ENCODE results near the gene A1BG.
"Not testable (repeated sequence)": the region's sequence is repeated elsewhere in the genome, so short reads cannot be mapped to it uniquely, and the experiment has no call there.

The A1BG gene

DNA sequence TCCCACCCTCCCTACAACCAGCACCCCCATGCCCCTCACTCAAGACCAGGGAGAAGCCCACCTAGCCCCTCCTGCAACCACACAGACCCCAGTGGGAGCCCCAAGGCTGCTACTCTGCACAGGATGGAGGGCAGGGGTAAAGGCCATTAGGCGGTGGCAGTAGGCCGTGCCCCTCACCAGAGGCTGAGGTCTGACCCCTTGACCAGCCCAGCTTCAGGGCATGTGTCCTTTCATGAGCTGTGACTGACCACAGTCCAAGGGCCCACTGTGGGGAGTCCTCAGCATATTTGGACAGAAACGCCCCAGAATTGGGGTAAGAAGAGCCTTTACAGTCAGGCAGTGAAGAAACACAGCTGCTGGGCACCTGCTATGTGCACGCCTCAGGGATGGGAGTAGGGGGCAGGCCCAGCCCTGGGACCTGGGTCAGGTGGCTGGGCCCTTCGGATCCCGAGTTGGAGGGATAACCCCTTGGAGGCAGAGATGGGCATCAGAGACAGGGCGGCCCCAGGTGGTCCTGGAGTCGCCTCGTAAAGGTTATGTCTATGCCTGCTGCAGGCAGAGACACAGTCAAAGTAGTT lies 32.1 kb upstream of the A1BG start:
- TF ChIP-seq, protein P1, sequence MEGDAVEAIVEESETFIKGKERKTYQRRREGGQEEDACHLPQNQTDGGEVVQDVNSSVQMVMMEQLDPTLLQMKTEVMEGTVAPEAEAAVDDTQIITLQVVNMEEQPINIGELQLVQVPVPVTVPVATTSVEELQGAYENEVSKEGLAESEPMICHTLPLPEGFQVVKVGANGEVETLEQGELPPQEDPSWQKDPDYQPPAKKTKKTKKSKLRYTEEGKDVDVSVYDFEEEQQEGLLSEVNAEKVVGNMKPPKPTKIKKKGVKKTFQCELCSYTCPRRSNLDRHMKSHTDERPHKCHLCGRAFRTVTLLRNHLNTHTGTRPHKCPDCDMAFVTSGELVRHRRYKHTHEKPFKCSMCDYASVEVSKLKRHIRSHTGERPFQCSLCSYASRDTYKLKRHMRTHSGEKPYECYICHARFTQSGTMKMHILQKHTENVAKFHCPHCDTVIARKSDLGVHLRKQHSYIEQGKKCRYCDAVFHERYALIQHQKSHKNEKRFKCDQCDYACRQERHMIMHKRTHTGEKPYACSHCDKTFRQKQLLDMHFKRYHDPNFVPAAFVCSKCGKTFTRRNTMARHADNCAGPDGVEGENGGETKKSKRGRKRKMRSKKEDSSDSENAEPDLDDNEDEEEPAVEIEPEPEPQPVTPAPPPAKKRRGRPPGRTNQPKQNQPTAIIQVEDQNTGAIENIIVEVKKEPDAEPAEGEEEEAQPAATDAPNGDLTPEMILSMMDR (conservative IDR thresholded peaks at IDR 0.05; ENCODE audit: control insufficient read depth, insufficient read depth, low read depth, low read length), result no peak
- no peak for DNase-seq (ENCODE audit: low read depth)
- H3K4me3 ChIP-seq (ENCODE audit: control insufficient read depth, low read depth, low read length), result no peak overlapping the region

DNA sequence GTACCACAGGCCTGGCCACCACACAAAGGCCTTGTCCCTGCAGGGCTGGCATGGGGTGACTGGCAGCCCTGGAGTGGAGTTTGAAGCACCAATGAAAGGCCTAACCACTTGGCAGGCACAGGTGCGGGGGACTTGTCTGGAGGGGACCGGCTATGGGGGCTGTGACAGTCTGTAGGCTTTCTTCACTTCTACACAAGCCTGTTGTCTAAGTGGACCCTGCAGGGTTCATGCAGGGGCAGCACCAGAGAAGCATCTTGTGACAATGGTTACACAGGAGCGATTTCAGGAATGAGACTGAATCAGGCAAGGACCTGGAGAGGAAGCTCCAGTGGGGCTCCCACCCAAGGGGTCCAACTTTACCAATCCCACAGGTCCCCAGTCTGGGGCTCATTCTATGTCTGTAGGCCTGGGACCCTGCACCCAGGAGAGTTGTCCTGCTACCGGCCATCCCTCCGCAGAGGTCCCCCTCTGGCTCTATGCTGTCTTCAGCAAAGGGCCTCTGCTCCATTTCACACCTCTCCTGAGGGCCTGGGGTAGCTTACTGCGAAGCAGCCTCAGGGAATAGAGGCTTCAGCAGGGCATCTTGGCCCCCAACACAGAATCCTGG lies 29.8 kb upstream of the A1BG start:
- no peak overlapping the region for H3K4me3 ChIP-seq (ENCODE audit: control insufficient read depth, low read depth, low read length)
- TF ChIP-seq, protein P1 (conservative IDR thresholded peaks at IDR 0.05; ENCODE audit: control insufficient read depth, insufficient read depth, low read depth, low read length), result no peak
- no peak for DNase-seq (ENCODE audit: low read depth)

DNA sequence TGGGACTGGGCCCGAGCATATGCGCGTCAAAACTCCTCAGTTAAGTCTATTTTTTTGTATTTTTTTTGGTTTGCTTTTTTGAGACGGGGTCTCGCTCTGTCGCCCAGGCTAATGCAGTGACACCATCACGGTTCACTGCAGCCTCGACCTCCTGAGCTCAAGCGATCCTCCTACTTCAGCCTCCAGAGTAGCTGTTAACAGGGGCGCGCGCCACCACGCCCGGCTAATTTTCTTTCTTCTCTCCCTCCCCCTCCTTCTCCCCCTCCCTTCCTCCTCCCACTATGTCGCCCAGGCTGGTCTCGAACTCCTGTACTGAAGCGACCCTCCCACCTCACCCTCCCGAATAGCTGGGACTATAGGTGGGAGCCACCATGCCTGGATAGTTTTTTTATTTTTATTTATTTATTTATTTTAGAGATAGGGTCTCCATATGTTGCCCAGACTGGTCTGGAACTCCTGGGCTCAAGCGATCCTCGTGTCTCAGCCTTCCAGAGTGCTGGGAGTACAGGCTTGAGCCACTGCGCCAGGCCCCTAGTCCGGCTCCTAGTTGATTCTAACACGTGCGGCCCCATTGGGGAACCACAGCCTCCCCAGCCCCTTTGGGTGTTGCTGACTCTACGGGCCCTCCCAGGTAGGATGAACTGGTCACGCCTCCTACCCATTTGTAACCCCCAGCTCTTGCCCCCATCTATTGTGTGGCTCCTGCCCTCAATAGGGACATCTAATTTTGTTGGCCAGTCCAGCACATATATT lies 28.3 kb upstream of the A1BG start:
- TF ChIP-seq, protein P1 (conservative IDR thresholded peaks at IDR 0.05; ENCODE audit: control insufficient read depth, insufficient read depth, low read depth, low read length), result no peak
- no peak for DNase-seq (ENCODE audit: low read depth)
- peak overlapping the region; percentile 86 for H3K4me3 ChIP-seq (ENCODE audit: control insufficient read depth, low read depth, low read length)

DNA sequence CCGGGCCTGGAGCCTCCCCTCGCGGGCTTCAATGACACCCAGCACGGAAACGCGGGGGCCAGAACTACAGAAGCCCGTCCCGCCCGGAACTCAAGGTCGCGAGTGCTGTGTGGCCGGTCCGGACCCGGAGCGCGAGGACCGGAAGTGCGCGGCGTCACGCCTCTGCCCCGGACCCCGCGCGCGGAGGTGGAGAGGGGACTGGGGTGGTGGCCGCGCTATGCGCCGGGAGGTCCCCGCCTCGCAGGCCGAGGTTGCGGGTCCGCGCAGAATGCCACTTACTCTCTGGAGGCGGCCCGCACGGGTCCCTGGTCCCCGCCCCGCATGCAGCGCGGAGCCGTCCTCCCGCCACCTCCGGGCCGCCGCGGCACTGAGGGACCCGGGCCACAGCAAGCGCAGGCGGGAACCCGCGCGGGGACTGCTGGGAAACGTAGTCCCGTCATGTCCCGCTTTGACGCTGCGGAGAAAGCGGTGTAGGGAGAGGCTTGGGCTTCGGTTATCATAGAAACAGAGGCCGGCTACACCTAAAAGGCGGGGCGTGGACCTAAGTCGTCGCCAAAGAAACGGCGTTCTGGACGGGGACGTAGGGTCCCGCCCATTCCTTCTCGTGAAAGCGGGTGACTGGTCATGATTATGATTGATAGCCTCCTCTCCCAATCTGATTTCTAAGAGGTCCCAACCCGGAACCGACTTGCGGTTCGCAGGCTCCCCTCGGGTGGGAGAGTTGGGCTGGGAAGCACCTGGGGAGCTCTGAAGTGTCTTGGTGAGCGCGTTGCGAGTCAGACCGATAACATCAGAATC lies 27.6 kb upstream of the A1BG start, which contains the start of gene ZNF837:
ZNF837 (minus strand) TSS at position 369 of the 798 bp plus-strand sequence. CDS start 11,698 bp downstream, outside the sequence.
- DNase-seq (ENCODE audit: low read depth), result peak; percentile 100
- peak within 1 kb of the TSS; percentile 86 for H3K4me3 ChIP-seq (ENCODE audit: control insufficient read depth, low read depth, low read length)
- TF ChIP-seq, protein P1 (conservative IDR thresholded peaks at IDR 0.05; ENCODE audit: control insufficient read depth, insufficient read depth, low read depth, low read length), result no peak

DNA sequence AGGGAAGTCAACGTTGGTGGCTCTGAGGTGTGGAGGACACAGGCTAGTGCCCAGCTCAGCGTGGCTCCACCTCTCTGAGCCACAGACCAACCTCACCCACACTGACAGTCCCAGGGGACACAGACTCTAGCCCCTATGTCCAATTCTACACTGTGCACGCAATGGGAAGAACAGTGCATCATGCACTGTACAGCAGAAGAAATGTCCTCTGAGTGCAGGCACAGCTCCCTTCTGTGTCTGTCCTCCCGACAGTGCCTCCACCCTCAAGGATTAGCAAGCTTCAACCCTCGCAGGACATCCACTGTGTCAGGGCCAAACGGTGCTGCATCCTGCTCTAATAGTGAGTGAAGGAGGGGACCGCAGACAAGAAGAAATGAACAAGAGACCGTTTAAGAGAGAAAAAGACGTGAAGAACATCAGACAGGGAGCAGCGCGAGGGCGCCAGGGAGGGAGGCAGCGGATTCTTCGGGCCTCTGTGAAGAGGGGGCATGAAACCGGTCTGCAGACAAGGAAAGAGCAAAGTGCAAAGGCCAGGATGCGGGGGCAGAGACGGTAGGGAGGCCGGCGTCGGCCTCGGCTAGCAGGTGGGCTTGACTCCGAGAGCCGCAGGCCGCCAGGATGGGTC lies 26.9 kb upstream of the A1BG start:
- peak; percentile 14 for DNase-seq (ENCODE audit: low read depth)
- peak overlapping the region; percentile 86 for H3K4me3 ChIP-seq (ENCODE audit: control insufficient read depth, low read depth, low read length)
- TF ChIP-seq, protein P1 (conservative IDR thresholded peaks at IDR 0.05; ENCODE audit: control insufficient read depth, insufficient read depth, low read depth, low read length), result no peak

DNA sequence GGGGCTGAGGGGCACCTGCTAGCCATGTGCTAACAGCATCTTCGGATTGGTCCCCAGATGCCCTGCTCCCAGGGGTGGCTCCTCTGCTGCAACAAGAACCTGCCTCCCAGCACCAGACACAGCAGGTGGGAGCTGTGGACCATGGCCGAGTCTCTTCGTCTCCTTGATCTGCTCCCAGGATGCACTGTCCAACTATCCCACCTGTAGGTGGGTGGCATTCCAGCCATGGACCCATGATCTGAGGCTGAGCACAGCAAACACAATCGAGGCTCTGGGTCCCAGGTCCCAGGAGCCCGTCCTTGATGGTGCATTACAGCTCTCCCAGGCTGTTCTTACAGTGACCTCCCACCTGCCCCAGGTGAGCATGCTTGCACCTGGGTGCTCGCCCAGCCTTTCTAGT lies 26.0 kb upstream of the A1BG start:
- no peak overlapping the region for H3K4me3 ChIP-seq (ENCODE audit: control insufficient read depth, low read depth, low read length)
- TF ChIP-seq, protein P1 (conservative IDR thresholded peaks at IDR 0.05; ENCODE audit: control insufficient read depth, insufficient read depth, low read depth, low read length), result no peak
- no peak for DNase-seq (ENCODE audit: low read depth)

DNA sequence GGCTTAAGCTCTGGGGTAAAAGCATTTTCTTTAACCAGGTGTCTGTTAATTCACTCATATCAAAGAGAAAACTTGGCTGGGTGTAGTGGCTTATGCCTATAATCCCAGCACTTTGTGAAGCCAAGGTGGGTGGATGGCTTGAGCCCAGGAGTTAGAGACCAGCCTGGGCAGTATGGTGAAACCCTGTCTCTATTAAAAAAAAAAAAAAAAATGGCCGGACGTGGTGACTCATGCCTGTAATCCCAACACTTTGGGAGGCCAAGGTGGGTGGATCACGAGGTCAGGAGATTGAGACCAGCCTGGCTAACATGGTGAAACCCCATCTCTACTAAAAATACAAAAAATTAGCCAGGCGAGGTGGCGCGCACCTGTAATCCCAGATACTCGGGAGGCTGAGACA lies 23.4 kb upstream of the A1BG start:
- peak; percentile 34 for DNase-seq (ENCODE audit: low read depth)
- H3K4me3 ChIP-seq (ENCODE audit: control insufficient read depth, low read depth, low read length), result not testable (repeated sequence)
